PFSK-1 (cell line): ENCODE results near the gene PTPN9.

Source experiments
- FOXP2 ChIP-seq: optimal IDR thresholded peaks from 2 replicates; pipeline ENCODE3; 2011; ENCODE audit warnings: borderline replicate concordance, control low read depth, inconsistent platforms; ENCODE audit not compliant: insufficient read depth; ENCODE audit errors: extremely low read length, extremely low read depth
- POLR2AphosphoS5 ChIP-seq: IDR thresholded peaks from 2 replicates; pipeline ENCODE4 v1.6.1; 2012; ENCODE audit warnings: low read depth, mild to moderate bottlenecking, control low read depth, low read length, moderate library complexity
- SIN3A ChIP-seq: IDR thresholded peaks from 2 replicates; pipeline ENCODE4 v1.6.1; 2012; ENCODE audit warnings: mild to moderate bottlenecking, low read length, moderate library complexity, borderline replicate concordance; ENCODE audit not compliant: insufficient read depth
- TAF1 ChIP-seq: IDR thresholded peaks from 2 replicates; pipeline ENCODE4 v1.6.1; 2012; ENCODE audit warnings: low read length, control low read depth, borderline replicate concordance; ENCODE audit not compliant: insufficient read depth
- TF ChIP-seq, protein P1 (sequence below), 2 experiments: IDR thresholded peaks; 2 replicates each; pipeline versions ENCODE4 v1.6.1 to v1.8.0; 2011 to 2012; ENCODE audit warnings: low read depth in 2 of 2, low read length in 2 of 2, control low read depth in 1 of 2, inconsistent platforms in 1 of 2, mild to moderate bottlenecking in 1 of 2, moderate library complexity in 1 of 2; ENCODE audit not compliant: insufficient read depth in 1 of 2

The PTPN9 gene

DNA sequence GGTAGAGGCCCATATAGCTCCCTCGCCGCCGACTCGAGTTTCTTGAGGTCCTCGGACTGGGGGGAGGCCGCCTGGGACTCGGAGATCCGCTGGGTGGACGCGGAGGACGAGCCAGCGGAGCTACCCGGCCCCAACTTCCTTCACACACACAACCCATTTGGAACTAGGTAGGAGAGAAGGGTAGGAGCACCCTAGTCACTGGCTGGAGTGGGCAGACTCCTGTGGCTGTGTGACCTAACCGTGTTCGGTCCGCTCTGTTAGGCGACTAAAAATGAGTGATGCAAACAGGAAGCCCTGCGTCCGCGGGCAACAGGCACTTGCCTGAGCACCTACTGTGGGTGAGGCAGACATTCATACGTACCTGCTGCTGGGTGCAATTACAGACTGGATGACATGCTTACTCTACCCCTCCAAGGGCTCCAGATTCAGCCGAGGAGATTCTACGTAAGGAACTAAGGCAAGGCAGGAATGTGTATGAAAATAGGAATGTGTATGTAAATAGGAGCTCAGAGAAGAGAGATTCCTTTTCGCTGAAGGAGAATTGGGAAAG, 123.1 kb downstream of the PTPN9 start:
- no peak; the same call in 1 of the 2 replicates for TF ChIP-seq SIN3A
- TF ChIP-seq TAF1: no peak; the same call in 1 of the 2 replicates
- TF ChIP-seq POLR2AphosphoS5: peak; percentile 62; the same call in 1 of the 2 replicates

DNA sequence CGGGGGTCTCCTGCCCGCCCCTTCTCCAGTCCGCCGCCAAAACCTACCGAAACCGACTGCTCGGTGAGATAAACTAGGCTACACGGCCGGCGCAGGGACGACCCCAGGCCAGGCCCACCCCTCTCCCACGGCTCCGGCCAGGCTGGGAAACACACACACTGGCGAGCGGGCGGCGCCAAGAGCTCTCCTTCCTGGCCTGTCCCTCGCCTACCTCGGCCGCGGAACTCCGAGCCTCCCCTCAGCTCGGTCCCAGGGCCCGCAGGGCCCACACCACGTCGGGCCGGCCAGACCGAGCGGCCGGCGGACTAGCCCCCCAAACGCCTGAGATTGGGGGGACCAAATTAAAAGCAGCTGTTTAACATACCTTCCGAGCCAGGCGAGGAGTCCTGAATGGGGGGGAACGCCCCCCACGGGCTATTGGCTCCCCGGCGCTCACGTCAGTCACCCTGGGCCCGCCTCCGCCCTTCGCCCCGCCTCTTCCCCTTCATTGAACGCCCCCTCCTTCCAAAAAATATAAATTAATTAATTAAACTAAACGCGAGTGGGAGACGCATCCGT, 123.6 kb downstream of the PTPN9 start:
- TF ChIP-seq, protein P1, sequence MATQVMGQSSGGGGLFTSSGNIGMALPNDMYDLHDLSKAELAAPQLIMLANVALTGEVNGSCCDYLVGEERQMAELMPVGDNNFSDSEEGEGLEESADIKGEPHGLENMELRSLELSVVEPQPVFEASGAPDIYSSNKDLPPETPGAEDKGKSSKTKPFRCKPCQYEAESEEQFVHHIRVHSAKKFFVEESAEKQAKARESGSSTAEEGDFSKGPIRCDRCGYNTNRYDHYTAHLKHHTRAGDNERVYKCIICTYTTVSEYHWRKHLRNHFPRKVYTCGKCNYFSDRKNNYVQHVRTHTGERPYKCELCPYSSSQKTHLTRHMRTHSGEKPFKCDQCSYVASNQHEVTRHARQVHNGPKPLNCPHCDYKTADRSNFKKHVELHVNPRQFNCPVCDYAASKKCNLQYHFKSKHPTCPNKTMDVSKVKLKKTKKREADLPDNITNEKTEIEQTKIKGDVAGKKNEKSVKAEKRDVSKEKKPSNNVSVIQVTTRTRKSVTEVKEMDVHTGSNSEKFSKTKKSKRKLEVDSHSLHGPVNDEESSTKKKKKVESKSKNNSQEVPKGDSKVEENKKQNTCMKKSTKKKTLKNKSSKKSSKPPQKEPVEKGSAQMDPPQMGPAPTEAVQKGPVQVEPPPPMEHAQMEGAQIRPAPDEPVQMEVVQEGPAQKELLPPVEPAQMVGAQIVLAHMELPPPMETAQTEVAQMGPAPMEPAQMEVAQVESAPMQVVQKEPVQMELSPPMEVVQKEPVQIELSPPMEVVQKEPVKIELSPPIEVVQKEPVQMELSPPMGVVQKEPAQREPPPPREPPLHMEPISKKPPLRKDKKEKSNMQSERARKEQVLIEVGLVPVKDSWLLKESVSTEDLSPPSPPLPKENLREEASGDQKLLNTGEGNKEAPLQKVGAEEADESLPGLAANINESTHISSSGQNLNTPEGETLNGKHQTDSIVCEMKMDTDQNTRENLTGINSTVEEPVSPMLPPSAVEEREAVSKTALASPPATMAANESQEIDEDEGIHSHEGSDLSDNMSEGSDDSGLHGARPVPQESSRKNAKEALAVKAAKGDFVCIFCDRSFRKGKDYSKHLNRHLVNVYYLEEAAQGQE (IDR thresholded peaks at IDR 0.05; ENCODE audit: insufficient read depth in 1 of 2, low read depth in 2 of 2, low read length in 2 of 2): peak in 1 of 2 experiments; percentile 9; a peak in 1 of 4 replicates
- TF ChIP-seq TAF1: no peak
- TF ChIP-seq POLR2AphosphoS5: peak; percentile 82; the same call in 1 of the 2 replicates
- peak; percentile 66; the same call in 1 of the 2 replicates for TF ChIP-seq SIN3A
- no peak for TF ChIP-seq FOXP2

DNA sequence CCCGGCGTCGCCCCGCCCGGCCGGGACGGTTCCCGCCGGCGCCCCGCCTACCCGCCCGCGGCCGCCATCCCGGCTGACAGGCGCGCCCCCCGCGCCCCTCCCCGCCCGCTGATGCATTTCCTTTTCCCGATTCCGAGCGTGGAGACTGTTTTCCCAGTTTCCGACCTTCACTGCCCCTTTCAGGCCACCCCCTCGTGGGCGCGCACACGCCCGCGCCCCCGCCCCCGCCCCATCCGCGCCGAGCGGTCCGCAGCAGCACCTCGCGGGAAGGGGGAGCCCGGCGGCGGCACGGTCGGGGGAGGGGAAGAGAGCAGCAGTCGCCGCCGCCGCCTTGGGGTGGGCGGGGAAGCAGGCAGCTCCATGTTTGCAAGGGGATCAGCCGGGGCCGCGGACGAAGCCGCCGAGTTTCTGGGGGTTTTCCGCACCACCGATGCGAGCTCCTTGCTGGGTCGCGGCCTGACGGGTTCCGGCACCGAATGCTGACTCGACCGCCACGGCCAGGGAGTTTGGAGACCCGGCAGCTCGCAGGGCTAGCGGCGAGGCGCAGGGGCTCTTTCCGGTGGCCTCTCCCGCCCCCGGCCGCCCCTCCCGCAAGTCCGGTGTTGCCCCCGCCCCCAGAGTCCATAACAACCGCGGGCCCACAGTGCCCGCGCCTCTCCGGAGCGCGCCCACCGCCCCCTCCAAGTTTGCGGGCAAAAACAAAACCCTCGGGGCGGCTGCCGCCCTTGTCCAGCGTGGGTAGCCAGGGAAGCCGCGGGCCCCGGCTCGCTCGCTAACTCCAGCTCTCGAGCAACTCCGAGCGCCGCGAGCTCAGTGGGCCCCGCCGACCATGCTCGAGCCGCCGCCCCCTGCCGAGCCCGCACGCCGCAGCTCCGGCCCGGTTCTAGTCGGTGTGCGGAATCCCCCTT, 124.4 kb downstream of the PTPN9 start:
- TF ChIP-seq, protein P1 (IDR thresholded peaks at IDR 0.05; ENCODE audit: insufficient read depth in 1 of 2, low read depth in 2 of 2, low read length in 2 of 2): no peak
- TF ChIP-seq FOXP2: no peak
- no peak for TF ChIP-seq SIN3A
- peak; percentile 35; the same call in 1 of the 2 replicates for TF ChIP-seq POLR2AphosphoS5
- TF ChIP-seq TAF1: no peak

DNA sequence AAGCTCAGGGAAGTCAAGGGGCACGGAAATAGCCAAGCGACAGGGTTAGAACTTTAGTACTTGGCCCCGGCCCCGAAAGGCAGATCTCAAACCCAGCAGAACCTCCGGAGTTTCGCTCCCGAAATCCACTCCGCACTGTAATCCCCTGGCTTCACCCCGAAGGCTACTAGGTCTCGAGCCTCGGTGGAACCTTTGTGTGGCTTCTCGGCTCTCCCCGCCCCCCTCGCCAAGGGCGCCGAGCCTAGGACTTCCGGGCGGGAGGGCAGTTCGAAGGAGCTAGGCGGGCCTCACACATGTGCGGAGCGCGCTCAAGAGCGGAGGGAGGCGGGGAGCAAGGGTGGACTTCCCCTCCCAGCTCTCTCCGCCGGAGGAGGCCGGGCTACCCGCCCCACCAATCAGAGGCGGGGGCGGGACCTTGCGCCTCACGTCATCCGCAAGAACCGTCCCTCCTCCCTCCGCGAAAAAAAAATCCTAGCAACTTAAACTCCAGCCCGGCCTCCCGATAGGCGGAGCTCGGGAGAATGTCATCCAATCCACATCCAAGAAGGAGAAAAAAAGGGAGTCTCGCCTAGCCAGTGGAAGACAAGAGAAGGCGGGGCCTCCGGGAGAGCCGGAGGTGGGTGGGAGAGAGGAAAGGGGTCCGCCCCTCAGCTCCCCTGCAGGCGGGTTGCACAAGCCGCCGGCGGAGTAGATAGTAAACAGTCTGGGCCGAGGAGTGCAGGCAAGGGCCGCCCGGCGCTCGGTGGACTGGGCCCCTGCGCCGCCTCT, 125.2 kb downstream of the PTPN9 start:
- TF ChIP-seq TAF1 (peak; percentile 46), FOXP2 (no peak), POLR2AphosphoS5 (peak; percentile 80), SIN3A (peak; percentile 84; the same call in 1 of the 2 replicates)
- TF ChIP-seq, protein P1 (IDR thresholded peaks at IDR 0.05; ENCODE audit: insufficient read depth in 1 of 2, low read depth in 2 of 2, low read length in 2 of 2): 0 out of 4 replicates have a peak, but pooled peaks of 1 of the 2 experiments have one; percentile 9

DNA sequence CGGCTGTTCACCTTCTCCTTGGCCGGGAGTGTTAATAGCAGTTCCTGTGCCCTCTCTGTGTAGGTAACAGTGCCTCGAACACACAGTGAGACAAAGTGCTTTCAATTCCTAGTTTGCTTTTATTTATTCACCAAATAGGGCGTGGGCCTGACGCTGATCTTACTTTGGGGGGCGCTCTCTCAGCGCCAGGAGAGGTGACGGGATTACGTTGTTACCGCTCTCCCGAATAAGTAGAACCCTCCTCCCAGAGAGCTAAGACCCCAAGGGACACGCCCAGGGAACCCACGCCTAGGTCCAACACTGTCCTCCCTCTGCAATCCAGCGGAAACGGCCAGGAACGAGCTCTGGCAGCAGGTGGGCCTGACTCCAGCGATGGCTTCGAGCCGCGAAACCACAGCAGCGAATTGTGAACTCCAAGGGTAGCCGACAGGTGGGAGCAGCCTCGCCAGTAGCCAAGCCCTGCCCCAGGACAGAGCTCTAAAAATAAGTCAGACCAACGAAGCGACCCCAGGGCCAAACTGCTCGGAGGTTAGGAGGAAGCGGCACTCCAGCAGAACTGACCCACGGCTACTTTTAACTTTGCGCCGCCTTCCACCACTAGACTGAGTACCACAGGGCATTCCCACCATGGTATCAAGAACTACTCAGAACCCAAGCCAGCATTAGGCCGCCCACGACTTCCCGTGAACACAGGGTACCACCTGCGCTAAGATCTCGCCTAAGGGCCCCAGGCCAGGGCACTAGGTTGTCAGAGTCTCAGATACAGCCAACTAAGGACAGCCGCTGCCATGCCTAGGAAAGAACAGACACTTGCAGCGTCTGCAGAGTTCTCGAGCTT, 126.0 kb downstream of the PTPN9 start:
- TF ChIP-seq, protein P1 (IDR thresholded peaks at IDR 0.05; ENCODE audit: insufficient read depth in 1 of 2, low read depth in 2 of 2, low read length in 2 of 2): no peak
- no peak for TF ChIP-seq FOXP2
- no peak for TF ChIP-seq SIN3A
- TF ChIP-seq TAF1: no peak
- TF ChIP-seq POLR2AphosphoS5: no peak; the same call in 1 of the 2 replicates
